ENCODE data around the gene CPNE2.
A peak's percentile ranks its signal among the peaks of the same experiment; 100 is the strongest.

CPNE2 gene

DNA sequence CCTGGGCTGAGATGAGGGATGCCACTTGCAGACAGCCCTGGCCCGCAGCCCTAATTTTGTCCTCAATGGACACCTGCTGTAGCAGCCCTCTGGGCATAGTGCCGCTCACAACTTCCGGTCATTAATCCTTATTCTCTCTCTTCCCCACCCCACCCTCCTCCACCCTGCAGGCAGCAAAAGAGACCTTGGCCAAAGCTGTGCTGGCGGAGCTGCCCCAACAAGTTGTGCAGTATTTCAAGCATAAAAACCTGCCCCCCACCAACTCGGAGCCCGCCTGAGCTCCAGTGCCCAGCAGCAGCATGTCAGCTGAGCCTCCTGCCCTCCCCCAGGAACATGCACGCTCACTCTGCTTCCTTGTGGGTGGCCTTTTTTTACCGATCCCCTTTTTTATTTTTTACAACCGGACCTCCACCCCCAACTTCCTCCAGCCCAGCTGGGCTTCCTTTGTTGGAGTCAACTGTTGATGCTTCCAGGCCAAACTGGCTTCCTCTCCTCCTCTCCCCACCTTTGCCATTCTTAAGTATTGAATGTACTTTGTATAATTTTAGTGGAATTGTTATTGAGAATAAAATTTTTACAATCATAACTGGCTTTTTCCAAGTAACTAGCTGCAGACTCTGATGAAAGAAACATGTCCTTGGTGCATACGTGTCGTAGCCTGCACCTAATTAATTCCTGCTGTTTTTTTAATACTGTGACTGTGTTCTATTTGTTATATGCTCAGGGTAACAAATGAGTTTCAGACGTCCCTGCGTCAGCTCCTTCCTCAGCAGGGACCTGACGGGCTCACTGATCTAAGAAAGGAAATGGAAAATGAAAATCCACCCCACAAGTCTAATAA is 55.2 kb downstream of the CPNE2 start:
- DNase-seq: peak; percentile 59

DNA sequence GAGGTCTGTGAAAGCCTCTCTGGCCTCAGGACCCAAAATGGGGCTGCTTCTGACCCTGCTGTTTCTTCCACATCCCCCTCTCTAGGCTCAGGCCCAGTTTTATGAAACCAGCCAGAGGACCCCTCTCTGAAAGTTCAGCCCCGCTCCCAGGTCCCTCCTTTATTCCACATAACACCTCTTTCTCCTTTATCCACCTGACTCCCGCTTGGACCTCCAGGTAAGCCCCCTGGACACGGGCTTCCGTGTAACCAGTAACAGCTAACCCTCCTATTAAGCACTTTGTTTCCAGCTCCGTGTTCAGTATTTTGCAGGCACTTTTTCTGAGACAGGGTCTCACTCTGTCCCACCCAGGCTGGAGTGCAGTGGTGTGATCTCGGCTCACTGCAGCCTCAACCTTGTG is 56.1 kb downstream of the CPNE2 start:
- no peak for DNase-seq

DNA sequence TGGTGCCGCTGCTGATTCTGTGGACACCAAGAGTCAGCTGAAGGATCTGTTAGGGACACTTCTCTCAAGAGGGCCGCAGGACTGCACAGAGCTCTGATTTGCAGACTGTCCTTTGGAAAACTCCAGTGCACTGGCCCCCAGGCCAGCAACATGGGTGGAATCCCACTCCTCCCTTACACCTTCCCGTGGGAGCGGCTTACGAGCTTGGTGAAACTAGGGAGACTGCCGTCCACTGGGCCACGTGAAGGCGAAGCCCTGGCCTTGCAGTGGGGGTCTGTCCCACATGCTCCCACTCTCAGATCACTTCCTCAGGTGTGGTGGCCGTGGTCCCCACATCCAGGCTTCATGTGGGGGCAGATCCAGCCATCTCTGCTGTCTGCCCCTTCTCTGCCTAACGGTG is 57.0 kb downstream of the CPNE2 start:
- DNase-seq: no peak

DNA sequence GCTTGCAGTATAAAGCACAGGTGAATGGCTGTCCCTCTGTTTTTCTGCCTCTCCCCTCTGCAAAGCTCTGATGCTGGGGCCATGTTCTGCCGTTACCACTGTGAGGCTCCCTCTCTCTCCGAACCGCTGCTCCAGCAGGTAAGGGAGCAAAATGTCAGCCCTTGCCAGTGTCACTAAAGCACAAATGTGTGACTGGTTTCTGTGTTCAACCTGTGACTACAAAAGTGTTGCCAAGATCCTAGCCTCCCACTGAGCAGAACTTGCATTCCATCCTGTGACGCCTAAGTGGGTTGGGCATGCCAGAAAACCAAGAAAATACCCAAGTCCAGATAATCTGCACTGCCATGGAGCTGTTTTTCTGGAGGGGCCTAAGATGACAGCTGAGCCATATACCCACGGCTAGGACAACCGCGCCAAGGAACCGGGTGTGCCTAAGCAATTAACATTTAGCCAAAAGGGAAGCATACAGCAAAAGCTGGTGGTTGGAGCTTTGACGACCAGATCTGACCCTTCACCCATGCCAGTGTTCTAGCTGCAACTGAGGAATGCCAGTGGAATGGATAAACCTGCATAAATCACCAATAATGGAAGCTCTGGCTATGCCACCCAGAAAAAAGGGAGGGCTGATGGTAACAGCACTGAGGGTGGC is 58.4 kb downstream of the CPNE2 start:
- no peak for DNase-seq

DNA sequence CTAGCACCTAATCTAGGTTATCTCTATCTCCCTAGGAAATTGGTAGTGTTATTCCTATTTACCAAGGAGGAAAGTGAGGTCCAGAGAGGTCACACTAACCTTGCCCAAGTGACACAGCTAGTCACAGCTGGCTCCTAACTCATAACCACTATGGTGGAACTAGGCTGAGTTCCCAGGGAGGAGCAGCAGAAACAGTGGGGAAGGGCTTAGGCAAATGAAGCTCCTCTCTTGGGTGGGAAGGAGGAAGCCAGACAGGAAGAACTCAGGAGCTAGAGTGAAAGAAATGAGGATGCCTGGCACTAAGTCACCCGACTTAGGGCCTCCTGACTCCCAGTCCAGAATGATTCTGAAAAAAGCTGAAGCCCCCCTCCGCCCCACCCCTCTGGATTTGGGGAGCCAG is 59.0 kb downstream of the CPNE2 start:
- no peak for DNase-seq

DNA sequence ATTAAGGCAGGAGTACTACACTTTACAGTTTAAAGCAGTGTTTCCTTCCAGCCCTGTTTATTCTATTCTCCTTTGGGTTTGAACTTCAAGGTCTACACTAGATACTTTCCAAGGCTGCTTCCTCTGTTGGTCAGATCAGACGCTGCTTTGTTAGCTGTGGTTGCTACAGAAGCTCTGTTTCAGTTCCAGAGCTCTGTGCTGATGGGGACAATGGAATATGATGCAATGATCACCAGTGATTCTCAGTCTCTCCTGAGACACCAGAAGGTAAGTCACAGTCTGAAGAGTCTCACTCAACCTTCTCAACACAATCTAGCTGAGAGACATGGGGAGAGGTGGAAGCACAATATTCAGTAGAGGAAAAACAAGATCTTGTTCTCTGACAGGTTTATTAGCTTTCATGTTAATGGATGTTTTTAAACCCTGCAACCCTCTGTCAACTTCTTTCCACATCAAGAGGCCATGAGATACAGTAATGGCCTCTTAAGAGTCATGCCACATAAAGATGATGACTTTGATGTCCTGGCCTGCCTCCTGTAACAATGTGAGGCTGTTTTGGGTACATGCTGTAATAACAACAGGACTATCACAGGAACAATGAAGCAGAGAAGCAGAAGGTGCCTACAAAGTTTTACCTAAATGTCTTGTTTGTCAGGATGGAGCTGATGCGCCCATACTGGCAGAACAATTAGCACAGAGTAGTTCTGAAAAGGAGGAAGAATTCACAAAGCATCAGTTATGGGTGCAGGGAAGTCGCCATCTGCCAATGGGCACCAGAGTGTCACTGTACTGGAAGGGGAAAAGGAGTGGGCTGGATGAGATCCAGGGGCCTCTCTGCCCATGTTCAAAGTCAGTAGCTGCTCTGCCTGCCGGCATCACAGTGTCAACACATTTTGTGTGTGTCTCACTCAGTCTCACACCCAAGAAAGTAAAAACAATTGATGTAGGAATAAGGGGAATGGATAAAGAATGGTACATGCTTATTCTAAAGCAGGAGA is 60.0 kb downstream of the CPNE2 start:
- peak; percentile 76 for DNase-seq

DNA sequence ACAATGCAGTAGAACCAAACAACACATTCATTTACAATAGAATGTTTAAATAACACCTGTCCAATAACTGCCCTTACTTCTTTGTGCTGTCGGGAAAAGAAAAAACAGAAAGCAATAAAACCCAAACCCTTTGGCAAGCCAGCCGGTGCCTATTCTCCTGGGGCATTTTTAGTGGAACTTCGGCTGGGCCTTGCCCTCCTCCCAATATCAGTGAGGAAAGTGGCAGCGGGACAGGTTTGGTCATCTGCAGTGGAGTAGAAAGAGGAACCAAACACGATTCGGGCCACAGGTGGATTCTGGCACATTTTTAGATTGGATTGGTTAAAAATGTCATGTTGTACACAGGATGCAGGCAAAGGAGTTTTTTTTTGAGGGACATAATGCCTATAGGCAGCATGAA is 61.5 kb downstream of the CPNE2 start:
- DNase-seq: no peak

DNA sequence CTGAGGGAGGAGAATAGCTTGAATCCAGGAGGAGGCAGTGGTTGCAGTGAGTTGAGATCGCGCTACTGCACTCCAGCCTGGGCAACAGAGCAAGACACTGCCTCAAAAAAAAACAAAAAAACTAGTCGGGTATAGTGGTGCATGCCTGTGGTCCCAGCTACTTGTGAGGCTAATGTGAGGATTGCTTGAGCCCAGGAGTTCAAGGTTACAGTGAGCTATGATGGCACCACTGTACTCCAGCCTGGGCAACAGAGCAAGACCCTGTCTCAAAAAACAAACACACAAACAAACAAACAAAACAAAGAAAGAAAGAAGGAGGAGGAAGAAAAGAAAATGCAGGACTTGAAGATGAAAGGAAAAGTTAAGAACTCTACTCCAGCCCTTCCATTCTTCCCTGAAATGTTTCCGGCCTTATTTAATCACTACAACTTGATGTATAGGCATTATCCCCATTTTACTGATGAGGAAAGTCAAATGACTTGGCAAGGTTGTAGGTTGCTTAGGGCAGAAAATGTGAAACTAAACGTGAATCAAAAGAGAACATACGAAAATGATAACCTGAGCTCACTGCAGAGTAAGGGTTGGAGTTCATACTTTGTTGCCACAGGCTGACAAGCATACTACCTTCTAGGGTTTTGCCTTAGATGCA is 63.4 kb downstream of the CPNE2 start:
- DNase-seq: no peak

DNA sequence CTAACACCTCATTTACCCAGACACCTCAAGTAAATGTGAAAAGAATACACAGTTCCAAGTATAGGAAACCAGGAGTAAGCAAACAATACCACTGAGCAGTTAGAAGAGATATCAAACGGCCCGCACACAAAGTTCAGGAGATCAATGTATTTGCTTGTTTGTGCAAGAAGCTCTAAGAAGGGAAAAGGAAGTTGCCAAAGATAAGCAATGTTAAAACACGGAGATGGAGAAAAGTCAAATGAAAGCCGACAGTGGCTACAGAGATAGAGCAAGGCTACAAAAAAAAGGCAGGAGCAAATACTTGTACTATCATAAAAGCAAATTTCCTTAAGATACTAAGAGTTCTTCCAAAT is 63.9 kb downstream of the CPNE2 start:
- DNase-seq: no peak

DNA sequence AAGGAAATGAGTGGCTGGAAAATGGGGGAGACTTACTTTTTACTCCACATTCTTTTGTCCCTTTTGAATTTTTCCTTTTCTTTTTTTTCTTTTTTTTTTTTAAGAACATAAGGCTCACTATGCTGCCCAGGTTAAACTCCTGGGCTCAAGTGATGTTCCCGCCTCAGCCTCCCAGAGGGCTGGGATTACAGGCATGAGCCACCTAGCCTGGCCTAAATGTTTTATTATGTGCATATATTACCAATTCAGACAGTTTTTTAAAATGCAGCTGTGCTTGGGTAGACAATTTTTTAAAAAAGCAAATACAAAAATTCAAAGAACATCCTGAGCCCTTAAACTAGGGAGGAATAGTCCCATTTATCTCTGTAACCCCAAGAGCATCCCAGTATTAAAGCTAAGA is 65.2 kb downstream of the CPNE2 start:
- DNase-seq: no peak

DNA sequence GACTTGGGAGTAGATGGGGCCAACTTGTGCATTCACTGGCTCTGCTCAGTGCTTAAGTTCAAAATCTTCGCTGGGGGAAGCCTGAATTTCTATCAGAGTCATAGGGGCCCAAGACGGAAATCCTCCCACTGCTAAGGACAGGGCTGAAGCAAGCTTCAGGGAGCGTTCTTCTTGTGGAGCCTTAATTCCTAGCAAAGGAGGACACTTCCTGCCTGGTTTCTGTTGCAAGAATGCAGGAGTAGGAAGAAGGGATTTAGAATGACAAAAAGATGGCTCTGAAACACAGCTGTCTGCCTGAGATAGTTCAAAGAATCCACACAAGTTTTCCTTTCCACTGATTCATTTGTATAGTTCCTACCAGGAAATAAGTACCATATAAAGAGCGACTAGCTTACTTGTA is 67.1 kb downstream of the CPNE2 start:
- no peak for DNase-seq

DNA sequence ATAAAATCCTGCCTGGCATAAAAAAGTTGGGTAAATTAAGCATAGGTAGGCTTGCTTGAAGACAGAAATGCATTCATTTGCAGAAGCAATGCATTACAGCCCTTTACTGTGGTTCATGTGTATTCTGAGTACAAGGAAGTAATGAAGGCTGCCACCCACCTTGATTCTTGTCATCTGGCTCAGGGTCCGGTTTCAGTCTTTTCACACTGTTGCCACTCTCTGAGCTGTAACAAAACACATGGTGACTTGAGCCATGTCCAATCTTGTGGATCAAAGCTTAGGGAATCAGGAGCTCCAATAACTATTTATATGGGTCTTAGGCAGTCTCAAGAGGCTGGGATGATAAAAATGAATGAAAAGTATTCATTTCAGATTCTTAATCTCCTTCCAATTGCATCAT is 71.5 kb downstream of the CPNE2 start:
- no peak for DNase-seq

DNA sequence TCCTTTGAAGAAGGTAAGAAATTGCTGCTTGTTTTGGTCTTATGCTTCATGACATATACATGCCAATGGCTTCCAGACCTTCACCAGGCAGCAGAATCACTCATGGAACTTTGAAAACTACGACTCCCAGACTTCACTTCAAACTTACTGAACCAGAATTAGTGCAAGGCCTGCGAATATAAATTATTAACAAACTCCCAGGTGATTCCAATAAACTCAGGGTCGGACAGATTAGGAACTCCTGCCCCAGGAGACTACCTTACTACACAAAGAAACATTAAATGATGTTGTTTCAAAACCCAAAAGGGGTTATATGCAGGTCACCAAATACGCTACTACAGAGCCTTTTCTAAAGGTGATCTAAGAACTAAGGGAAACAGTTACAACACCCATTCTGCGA is 73.1 kb downstream of the CPNE2 start:
- no peak for DNase-seq

DNA sequence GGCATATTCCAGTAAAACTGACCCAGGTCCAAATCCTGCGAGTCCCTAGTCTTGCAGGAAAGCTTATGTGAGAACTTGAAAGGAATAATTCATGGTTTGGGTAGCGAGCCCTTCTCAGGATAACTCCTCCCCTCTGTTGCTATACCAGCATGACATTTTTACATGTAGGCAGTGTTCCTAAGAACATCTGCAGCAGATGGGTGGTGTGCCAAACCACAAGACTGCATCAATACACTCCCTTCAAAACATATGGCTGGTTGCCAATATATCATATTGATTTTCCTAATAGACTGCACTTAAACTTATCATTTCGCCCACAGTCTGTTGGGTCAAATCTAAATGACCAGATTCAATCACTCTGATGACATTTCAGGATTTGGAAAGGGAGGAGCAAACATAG is 73.6 kb downstream of the CPNE2 start:
- DNase-seq: no peak

DNA sequence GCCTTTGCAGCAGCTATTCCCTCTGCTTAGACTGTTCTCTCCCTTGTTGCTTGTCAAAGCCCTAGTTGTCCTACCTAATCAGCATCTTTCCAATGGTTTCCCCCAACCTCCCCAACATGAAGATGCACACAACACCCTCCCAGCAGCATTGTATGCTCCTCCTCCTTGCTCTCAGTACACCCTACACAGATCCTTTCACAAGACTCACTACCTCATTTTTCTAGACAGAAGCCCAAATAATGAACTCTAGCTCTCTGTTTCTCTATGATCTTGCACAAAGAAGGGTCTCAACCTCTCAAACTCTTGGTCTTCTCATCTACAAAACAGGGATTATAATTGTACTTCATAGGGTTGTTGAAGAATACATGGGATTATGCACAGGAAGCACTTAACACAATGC is 74.1 kb downstream of the CPNE2 start:
- DNase-seq: no peak

DNA sequence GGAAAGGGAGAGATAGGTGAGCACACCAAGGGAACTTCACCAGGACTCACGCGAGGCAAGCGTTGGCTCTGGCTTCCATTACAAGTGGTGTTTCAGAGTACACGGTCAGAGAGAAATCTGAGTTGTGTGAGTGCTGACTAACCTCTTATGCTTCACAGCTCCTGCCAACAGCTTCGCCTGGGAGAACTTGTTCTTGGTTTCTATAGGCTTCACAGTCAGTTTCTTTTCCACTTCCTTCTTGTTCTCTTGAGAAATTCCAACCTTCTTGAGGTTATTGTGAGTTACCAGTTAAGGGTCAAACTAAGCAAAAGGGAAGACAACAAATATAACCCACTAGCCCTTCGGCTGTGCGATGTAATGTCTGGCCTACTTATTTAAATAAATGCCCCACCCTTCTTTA is 74.6 kb downstream of the CPNE2 start:
- DNase-seq: peak; percentile 93

DNA sequence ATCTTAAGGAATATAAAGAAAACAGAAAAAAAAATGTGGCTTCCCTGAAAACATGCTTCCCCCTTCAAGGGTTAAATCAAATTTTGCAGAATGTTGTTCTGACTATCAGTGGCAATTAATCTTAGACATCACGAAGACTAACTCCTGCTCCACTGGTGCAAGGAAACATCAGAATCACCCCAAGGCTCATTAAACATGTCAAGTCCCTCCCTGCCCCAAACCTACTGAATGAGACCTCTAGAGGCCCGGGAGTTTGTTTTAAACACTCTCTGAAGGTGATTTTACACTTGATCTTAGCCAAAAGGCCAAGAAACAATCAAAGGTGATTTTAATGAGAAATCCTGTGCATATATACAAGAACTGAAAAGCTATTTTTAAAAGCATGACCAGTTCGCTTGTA is 75.2 kb downstream of the CPNE2 start:
- DNase-seq: no peak

DNA sequence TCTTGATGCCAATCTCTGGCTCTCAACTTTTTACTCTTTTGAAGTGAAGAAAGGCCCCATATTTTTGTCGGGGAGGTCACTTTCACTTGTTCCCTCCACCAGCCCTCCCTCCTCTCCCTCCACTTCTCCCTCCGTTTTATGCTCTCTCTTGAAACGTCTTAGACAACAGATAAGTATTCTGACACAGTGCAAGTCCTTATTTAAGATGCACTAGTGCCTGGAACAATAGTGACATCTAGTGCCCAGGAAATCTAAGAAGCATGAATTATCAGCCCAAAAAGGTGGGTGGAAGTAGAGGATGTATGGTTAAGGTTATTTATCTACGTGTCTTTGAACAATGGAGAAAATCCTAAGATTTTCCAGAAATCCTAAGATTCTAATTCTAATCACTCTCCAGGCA is 75.6 kb downstream of the CPNE2 start:
- DNase-seq: peak; percentile 82

DNA sequence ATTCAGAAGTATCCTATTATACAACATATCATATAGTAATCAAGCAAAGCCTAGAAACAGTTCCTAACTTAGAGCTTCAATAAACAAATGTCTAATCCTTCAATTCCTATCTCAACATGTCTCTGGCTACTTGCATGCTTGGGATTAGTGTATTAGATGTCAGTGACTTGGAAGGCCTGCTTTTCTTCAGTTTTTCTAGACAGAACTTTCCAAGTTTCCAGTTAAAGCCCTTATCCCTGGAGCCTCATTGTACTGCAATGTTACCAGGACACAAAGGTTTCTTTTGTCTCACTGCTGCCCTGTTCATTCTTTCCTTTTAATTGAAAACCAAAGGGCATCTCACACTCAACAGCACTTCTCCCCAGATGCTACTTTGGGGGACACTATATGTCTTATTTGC is 76.9 kb downstream of the CPNE2 start:
- no peak for DNase-seq

DNA sequence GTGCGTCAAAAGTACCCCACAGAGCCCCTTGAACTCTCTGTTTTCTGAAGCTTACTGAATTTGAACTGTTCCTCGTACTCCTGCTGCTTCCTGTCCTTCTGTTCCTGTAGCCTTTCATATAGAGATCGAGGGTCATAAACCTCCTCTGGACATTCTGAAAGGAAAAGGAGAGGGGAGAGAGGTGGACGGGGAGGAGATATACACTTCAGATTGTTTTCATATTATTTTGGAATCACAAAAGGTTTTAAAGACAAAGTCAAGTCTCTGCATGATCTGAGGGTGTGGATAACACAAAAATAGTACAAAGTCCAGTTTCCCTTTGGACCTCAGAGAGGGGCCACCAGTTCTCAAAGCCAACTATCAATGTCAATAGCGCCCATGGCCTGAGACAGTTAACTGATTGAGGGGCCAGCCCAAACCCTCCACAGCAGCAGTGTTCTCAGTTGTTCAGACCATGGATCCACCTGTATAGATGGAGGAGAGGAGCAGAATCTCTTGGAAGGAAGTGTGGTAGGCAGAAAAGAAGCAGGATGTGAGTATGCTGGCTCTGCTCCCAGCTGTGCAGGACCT is 80.4 kb downstream of the CPNE2 start:
- no peak for DNase-seq

DNA sequence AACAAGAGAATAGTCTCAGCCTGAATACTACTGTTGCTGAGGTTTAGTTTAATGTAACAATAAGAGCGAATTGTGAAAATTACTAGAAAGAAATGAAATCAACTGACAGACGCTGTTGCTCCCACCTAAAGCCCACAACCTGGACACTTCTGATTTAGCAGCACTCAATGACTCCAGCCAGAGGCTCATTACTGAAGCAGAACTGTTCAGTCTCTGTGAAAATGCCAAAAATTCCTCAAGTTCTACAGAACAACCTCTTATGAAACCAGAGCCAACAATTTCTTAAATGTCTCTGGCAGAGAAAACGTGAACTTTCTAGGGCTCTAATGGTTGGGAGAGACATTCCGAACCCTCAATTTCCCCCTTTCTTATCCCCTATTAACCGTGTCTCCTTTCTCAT is 83.5 kb downstream of the CPNE2 start:
- DNase-seq: no peak

DNA sequence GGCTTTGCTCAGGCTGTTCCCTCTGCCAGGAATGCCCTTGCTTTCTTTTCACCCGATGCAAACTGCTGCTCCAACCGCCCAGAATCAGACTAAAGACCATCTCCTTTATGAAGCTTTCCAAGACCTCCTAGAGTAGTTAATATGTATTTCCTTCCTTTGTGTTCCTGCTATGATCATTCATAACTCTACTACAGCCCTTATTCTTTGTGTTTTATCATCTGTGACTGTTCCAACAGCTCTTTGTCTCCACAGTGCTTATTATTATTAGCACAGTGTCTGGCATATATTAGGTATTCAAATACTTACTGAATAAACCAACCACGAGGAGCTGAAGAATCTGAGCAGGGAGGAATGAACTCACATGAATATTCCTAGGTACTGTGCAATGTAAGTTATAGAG is 85.8 kb downstream of the CPNE2 start:
- DNase-seq: no peak

DNA sequence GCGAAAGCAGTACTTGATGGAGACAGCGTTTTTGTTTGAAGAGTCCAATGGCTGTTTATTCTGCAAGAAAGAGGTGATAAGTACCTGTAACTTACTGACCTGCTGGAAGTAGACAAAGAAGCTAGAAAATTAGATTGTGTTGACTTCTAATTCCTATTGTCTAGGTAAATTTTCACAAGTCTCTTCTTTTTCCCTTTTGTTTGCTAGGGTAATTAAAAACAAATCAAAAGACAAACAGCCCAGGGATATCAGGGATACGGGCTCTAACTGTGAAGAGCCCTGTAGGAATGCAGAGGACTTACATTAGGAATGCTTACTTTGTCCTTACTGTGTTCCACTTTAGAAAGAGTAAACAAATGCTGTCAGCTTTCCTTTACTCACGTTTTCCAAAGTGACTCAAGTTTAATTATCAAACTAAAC is 86.4 kb downstream of the CPNE2 start:
- DNase-seq: no peak
